HS-27A (cell line): Measurements from ENCODE around the gene MSH3.

Source experiments
- DNase-seq: peaks from one replicate; pipeline ENCODE4 v3.0.0-alpha.2; 2012; ENCODE audit warnings: low read depth, missing footprints

Gene MSH3

GRCh38 chr5:80905405-80905804 is 251.0 kb downstream of the MSH3 start:
- DNase-seq, result no peak

GRCh38 chr5:80912479-80912878 is 258.0 kb downstream of the MSH3 start:
- no peak for DNase-seq

DNA sequence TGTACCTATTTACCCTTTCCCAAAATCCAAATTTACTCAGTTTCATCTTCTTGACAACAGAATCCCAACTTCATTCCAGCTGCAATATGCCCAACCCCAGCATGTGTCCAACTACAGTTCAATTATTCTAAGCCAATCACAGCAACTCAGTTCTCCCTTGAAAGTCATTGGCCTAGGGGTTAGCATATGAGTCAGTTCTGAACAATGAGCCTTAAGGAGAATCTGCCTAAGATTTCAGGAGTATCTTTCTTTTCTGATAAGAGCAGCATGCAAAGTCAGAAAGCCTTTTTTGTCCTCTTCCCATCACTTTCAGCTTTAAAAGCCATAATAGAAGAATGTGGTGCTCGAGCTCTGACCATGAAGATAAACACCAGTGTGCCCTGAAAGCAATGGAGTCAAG is 261.3 kb downstream of the MSH3 start:
- DNase-seq, result no peak

- DNase-seq, result no peak
Measured at GRCh38 chr5:80916676-80917075, 262.2 kb downstream of the MSH3 start.

- DNase-seq, result no peak
Measured at GRCh38 chr5:80917631-80918030, 263.2 kb downstream of the MSH3 start.

- no peak for DNase-seq
Measured at GRCh38 chr5:80919678-80920196, 265.3 kb downstream of the MSH3 start.

- DNase-seq, result no peak
Measured at GRCh38 chr5:80920333-80920732, 265.9 kb downstream of the MSH3 start.

DNA sequence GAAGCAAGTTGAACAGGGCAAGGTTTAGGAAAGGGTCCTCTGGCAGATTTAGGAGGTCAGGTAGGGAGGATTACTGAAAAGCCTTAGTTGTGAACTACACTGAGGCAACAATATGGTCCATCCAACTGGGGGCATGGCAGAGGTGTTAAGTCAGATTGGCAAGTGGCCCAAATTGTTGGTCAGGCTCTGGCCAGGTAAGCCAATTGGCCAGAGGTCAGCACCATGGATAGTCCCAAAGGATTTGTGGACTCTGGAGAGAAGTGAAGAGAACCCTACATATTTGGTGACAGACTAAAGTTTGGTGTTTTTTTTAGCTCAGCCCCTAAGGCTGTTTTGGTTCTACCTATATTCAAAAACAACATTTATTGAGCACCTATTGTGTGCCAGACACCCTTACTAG is 266.6 kb downstream of the MSH3 start:
- DNase-seq, result no peak

GRCh38 chr5:80925931-80926330 is 271.5 kb downstream of the MSH3 start:
- no peak for DNase-seq
